K562 (cell line): ENCODE data around the gene KBTBD13. TPM values are rescaled to one million over a fixed set of nuclear protein-coding genes. Genes with fewer than 3 reads are reported as not detected.

Source experiments
- ATAC-seq: fragments of 200-7000 bp; cut with Tn5 transposase; 3 replicates; pipeline ENCODE4 v1.9.1; 2020; ENCODE audit warnings: moderate library complexity
- BruUV-seq: library from RNA; stranded (reverse); fragments of 400-500 nt; replicated peaks from 2 replicates; lab custom pipeline; 2021; lab: Mats Ljungman, UMichigan
- CTCF ChIA-PET: fragments of 300-600 bp; formaldehyde crosslinking; extraction: SDS; loops from one replicate; lab custom pipeline; 2021; ENCODE audit warnings: low intra/inter-chr PET ratio; lab: Yijun Ruan, JAX
- POLR2A ChIA-PET: fragments of 300-600, 350-650 bp; sonication (Branson Sonifier 250); formaldehyde crosslinking; extraction: SDS; loops from one replicate; lab custom pipeline; 2021; ENCODE audit warnings: antibody characterized with exemption, inconsistent platforms; lab: Yijun Ruan, JAX
- DNase-seq, 4 experiments: peaks; one replicate each; pipeline versions ENCODE4 v3.0.0 to v3.0.0-alpha.2; 2011 to 2018; ENCODE audit warnings: low spot score in 3 of 4, mixed read lengths in 3 of 4; ENCODE audit errors: extremely low read depth in 1 of 4
- FAIRE-seq: peaks from 2 replicates; lab custom pipeline; 2011; peaks lifted over from hg19 to GRCh38; lab: Jason Lieb, UNC
- H2AFZ ChIP-seq: 2 replicates; pipeline ENCODE4 v1.6.0; 2011; ENCODE audit warnings: low read depth, low read length, control low read depth, inconsistent platforms
- H3K27ac ChIP-seq: fragments of 200-600 bp; 3 replicates; pipeline ENCODE4 v1.8.0; 2011; ENCODE audit warnings: low read depth, mild to moderate bottlenecking, control low read depth, inconsistent platforms, low read length, moderate library complexity, mixed read lengths; ENCODE audit errors: extremely low read depth
- H3K27me3 ChIP-seq, 2 experiments: fragments of 300-600 bp in 1 of 2; 2 replicates in 1 of 2; 3 replicates in 1 of 2; pipeline versions ENCODE4 v1.6.0 to v1.8.0; 2011; ENCODE audit warnings: inconsistent platforms in 2 of 2, low read length in 2 of 2, mild to moderate bottlenecking in 1 of 2, mixed read lengths in 1 of 2, moderate library complexity in 1 of 2; ENCODE audit not compliant: control insufficient read depth in 2 of 2, insufficient read depth in 2 of 2
- H3K36me3 ChIP-seq: fragments of 300-600 bp; 3 replicates; pipeline ENCODE4 v1.8.0; 2011; ENCODE audit warnings: mild to moderate bottlenecking, low read length, inconsistent platforms; ENCODE audit not compliant: control insufficient read depth, insufficient read depth
- H3K4me1 ChIP-seq, 2 experiments: fragments of 200-600 bp in 1 of 2; replicated peaks in 1 of 2; 2 replicates in 1 of 2; 3 replicates in 1 of 2; pipeline versions ENCODE4 v1.5.1 to v1.8.0; 2011; ENCODE audit warnings: inconsistent platforms in 2 of 2, low read length in 2 of 2, mild to moderate bottlenecking in 1 of 2, mixed read lengths in 1 of 2, moderate library complexity in 1 of 2; ENCODE audit not compliant: control insufficient read depth in 2 of 2, insufficient read depth in 2 of 2
- H3K4me2 ChIP-seq: 2 replicates; pipeline ENCODE4 v1.6.1; 2011; ENCODE audit warnings: low read length, control low read depth, inconsistent platforms, mixed read lengths; ENCODE audit not compliant: insufficient read depth
- H3K4me3 ChIP-seq: fragments of 200-600 bp; sonication (generic), shearing (Covaris generic); 2 replicates; pipeline ENCODE4 v1.5.1; 2016; ENCODE audit warnings: control low read depth, inconsistent platforms
- H3K79me2 ChIP-seq: fragments of 200-600 bp; 3 replicates; pipeline ENCODE4 v1.8.0; 2011; ENCODE audit warnings: low read length, inconsistent platforms; ENCODE audit not compliant: control insufficient read depth, insufficient read depth
- H3K9ac ChIP-seq, 2 experiments: 2 replicates each; pipeline versions ENCODE4 v1.6.0 to v1.6.1; 2011; ENCODE audit warnings: low read depth in 2 of 2, low read length in 2 of 2, control low read depth in 1 of 2, inconsistent platforms in 1 of 2, mild to moderate bottlenecking in 1 of 2, mixed read lengths in 1 of 2; ENCODE audit not compliant: insufficient read depth in 1 of 2
- H3K9me1 ChIP-seq: one replicate; pipeline ENCODE4 v1.6.0; 2011; ENCODE audit warnings: inconsistent platforms, mild to moderate bottlenecking, low read length, moderate library complexity; ENCODE audit not compliant: control insufficient read depth, insufficient read depth
- H3K9me3 ChIP-seq: replicated peaks from 2 replicates; pipeline ENCODE4 v1.5.1; 2011; ENCODE audit warnings: low read depth, low read length, inconsistent platforms; ENCODE audit not compliant: control insufficient read depth, insufficient read depth
- H4K20me1 ChIP-seq: replicated peaks from 2 replicates; pipeline ENCODE4 v1.6.1; 2011; ENCODE audit warnings: low read length, inconsistent platforms, mixed read lengths; ENCODE audit not compliant: control insufficient read depth, insufficient read depth
- C11orf30 ChIP-seq: fragments of 450-650 bp; IDR thresholded peaks from 2 replicates; pipeline ENCODE4 v1.6.1; 2016; ENCODE audit warnings: low read depth, mild to moderate bottlenecking
- WGBS: fragments of 100-300 bp; shearing (Covaris generic); methylation state at CpG from one replicate; pipeline ENCODE4 v1.1.6; 2016; ENCODE audit warnings: low coverage, mixed read lengths; ENCODE audit not compliant: insufficient coverage; ENCODE audit errors: missing lambda C conversion rate; 5-methylcytosine and 5-hydroxymethylcytosine counted together
- in situ Hi-C: fragments of 300-500 bp; cut with MboI; formaldehyde crosslinking; loops from 4 replicates; pipeline ENCODE4 v1.15.0; 2018; ENCODE audit warnings: inconsistent platforms, mixed read lengths
- intact Hi-C: fragments of 100-400 bp; cut with micrococcal nuclease; formaldehyde crosslinking; loops from 2 replicates; pipeline ENCODE4 v1.14.2; 2022
- polyA plus RNA-seq, 8 experiments: library from polyadenylated mRNA; depleted of rRNA in 4 of 8; stranded (reverse) in 5 of 8; unstranded in 3 of 8; fragments of >200 nt; fragmentation: Nextera tagmentation in 2 of 8; fragmentation: Illumina TruSeq in 1 of 8; extraction: Ambion mirVana in 2 of 8; extraction: Trizol in 1 of 8; gene quantifications; 2 replicates each; pipeline versions ENCODE4 v1.2.1 to v1.2.3, GENCODE V29; 2011 to 2014; ENCODE audit warnings: inconsistent platforms in 1 of 8, missing spikeins in 1 of 8
- total RNA-seq, 7 experiments: library from RNA; depleted of rRNA in 6 of 7; stranded (reverse); fragments of >200 nt in 6 of 7; fragmentation: Illumina TruSeq in 2 of 7; extraction: Trizol in 2 of 7; gene quantifications; 2 replicates each; pipeline versions ENCODE4 v1.2.1 to v1.2.3, GENCODE V29; 2011 to 2021; ENCODE audit warnings: low replicate concordance in 1 of 7
- TF ChIP-seq, protein P1 (sequence below): sonication (generic); formaldehyde crosslinking; IDR thresholded peaks from 2 replicates; pipeline ENCODE4 v1.5.0; 2020; ENCODE audit warnings: missing genetic modification reagents

KBTBD13 gene
- total and polyA plus RNA-seq, 9 of the 15 experiments (the other 6 are each of a cell fraction or from before 2014, with no cell fraction given): 0.07 to 0.13 (median 0.10) TPM; not detected in 3

DNA sequence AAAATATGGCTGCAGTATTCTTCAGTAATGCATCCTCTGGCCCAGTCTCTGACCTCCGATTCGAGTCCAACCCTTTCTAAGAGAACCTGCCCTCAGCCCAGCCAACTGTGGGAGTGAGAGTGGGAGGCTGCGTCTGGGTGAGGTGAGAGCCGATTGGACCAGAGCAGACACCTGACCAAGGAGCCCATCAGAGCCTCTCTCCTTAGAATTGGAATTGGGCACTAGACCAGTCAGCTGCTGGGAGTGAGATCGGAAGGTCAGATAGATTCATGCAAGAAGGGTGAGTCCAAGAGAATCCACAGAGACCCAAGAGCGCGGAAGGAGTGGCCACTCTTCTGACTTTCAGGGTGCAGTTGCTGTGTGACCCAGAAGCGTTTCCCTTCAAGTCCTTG lies 19.0 kb upstream of the KBTBD13 start:
- intact Hi-C loops: no loop called here
- peaks cover 3 to 33% of the 10 kb centered on the region in 2 experiments; a peak in 4 of 5 replicates for H3K27me3 ChIP-seq
- H3K27ac ChIP-seq: no peak overlapping the region
- H3K4me1 ChIP-seq: peaks cover 0 to 6% of the 10 kb centered on the region in 2 experiments; a peak in 1 of 5 replicates
- FAIRE-seq (no peak), DNase-seq (peak in 2 of 4 experiments; percentile 37 to 43), ATAC-seq (no peak)
- H3K9me3 ChIP-seq: no peaks in the 10 kb centered on the region
- no peaks in the 10 kb centered on the region for H3K36me3 ChIP-seq
- WGBS: 32% methylated on average over 8 of the region's 8 CpGs
- no peaks in the 10 kb centered on the region for H3K9me1 ChIP-seq
- no peak for TF ChIP-seq C11orf30
- TF ChIP-seq, protein P1, sequence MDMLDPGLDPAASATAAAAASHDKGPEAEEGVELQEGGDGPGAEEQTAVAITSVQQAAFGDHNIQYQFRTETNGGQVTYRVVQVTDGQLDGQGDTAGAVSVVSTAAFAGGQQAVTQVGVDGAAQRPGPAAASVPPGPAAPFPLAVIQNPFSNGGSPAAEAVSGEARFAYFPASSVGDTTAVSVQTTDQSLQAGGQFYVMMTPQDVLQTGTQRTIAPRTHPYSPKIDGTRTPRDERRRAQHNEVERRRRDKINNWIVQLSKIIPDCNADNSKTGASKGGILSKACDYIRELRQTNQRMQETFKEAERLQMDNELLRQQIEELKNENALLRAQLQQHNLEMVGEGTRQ: peak; percentile 39; the same call in 1 of the 2 replicates
- no peak overlapping the region for H3K4me2 ChIP-seq
- H3K79me2 ChIP-seq: no peaks in the 10 kb centered on the region
- H4K20me1 ChIP-seq: no peaks in the 10 kb centered on the region; the same call in none of the 2 replicates
- no peak overlapping the region for H3K4me3 ChIP-seq
- in situ Hi-C loops: loop anchor here (10.0 kb wide), 2 partner anchors 237 to 327 kb away; partner anchors contain the start of gene RNU5A-1
- H3K9ac ChIP-seq: no peak overlapping the region
- no peak overlapping the region for H2AFZ ChIP-seq
- POLR2A ChIA-PET: no interaction called here
- BruUV-seq: no TSS peak
- CTCF ChIA-PET: no interaction called here
